Spleen (tissue), 11 donors: ENCODE data around the gene MS4A4A. TPM values are rescaled to one million over a fixed set of nuclear protein-coding genes. Genes with fewer than 3 reads are reported as not detected.
A peak's percentile ranks its signal among the peaks of the same experiment; 100 is the strongest.

Experiments
- DNase-seq: peaks from one replicate; pipeline ENCODE4 v3.0.0-alpha.2; 2020
- H3K27ac ChIP-seq, 8 donors: fragments of 200-600 bp; sonication (generic) in 7 of 8; 1 replicate in 4 of 8; 2 replicates in 4 of 8; pipeline versions ENCODE4 v1.5.0 to v1.8.0; 2016 to 2021; ENCODE audit warnings: inconsistent platforms in 4 of 8, mild to moderate bottlenecking in 4 of 8, moderate library complexity in 1 of 8
- H3K27me3 ChIP-seq, 7 donors: fragments of 200-600 bp; sonication (generic) in 6 of 7; replicated peaks in 1 of 7; 1 replicate in 4 of 7; 2 replicates in 3 of 7; pipeline versions ENCODE4 v1.5.0 to v1.8.0; 2016 to 2021; ENCODE audit warnings: inconsistent platforms in 3 of 7, mild to moderate bottlenecking in 1 of 7
- H3K36me3 ChIP-seq, 6 donors: fragments of 200-600 bp; sonication (generic) in 5 of 6; 1 replicate in 4 of 6; 2 replicates in 2 of 6; pipeline versions ENCODE4 v1.5.0 to v1.8.0; 2016 to 2021; ENCODE audit warnings: inconsistent platforms in 2 of 6
- H3K4me1 ChIP-seq, 6 donors: fragments of 200-600 bp; sonication (generic) in 5 of 6; 1 replicate in 3 of 6; 2 replicates in 3 of 6; pipeline versions ENCODE4 v1.5.0 to v1.8.0; 2016 to 2021; ENCODE audit warnings: inconsistent platforms in 3 of 6
- H3K4me3 ChIP-seq, 8 donors: fragments of 200-600 bp; sonication (generic) in 7 of 8; 1 replicate in 4 of 8; 2 replicates in 4 of 8; pipeline versions ENCODE4 v1.5.0 to v1.8.0; 2016 to 2021; ENCODE audit warnings: inconsistent platforms in 4 of 8, mild to moderate bottlenecking in 4 of 8, moderate library complexity in 2 of 8
- H3K9me3 ChIP-seq, 8 donors: fragments of 200-600 bp; sonication (generic) in 7 of 8; 1 replicate in 4 of 8; 2 replicates in 4 of 8; pipeline versions ENCODE4 v1.5.0 to v1.8.0; 2016 to 2021; ENCODE audit warnings: inconsistent platforms in 4 of 8
- CTCF ChIP-seq, 11 experiments: fragments of 200-600 bp in 7 of 11; fragments of 450-650 bp in 4 of 11; sonication (generic) in 4 of 11; IDR thresholded peaks in 8 of 11; conservative IDR thresholded peaks in 3 of 11; 1 replicate in 7 of 11; 2 replicates in 4 of 11; pipeline versions ENCODE4 v1.4.0 to v1.8.0; 2016 to 2021; ENCODE audit warnings: antibody characterized with exemption in 11 of 11, inconsistent platforms in 4 of 11, mild to moderate bottlenecking in 1 of 11
- POLR2A ChIP-seq, 3 donors: fragments of 450-650 bp; IDR thresholded peaks; one replicate each; pipeline ENCODE4 v1.5.1; 2017; ENCODE audit warnings: antibody characterized with exemption in 3 of 3, mild to moderate bottlenecking in 1 of 3
- POLR2AphosphoS5 ChIP-seq, 3 donors: sonication (generic); formaldehyde crosslinking; IDR thresholded peaks; one replicate each; pipeline ENCODE4 v1.5.1; 2017; ENCODE audit warnings: antibody characterized with exemption in 3 of 3
- WGBS, 5 donors: extraction: QIAGEN DNeasy Blood & Tissue Kit in 3 of 5; methylation state at CpG; one replicate each; pipeline versions ENCODE4 v1.1.5 to v1.1.7; 2013 to 2018; 5-methylcytosine and 5-hydroxymethylcytosine counted together
- intact Hi-C: fragments of 100-400 bp; cut with DNase I; formaldehyde crosslinking; loops from one replicate; pipeline ENCODE4 v1.15.0; 2023; ENCODE audit warnings: low total_unique reads
- polyA plus RNA-seq, 3 donors: library from polyadenylated mRNA; stranded (reverse); fragments of 200-250 nt; gene quantifications; one replicate each; pipeline ENCODE4 v1.2.1, GENCODE V29; 2013
- total RNA-seq, 7 donors: library from RNA; depleted of rRNA in 3 of 7; stranded (reverse); fragments of >200 nt in 3 of 7; fragmentation: NEBNext Ultra II Directional in 4 of 7; extraction: Animal tissue kit (Norgen Biotek cat#: 25700) in 4 of 7; gene quantifications; one replicate each; pipeline versions ENCODE4 v1.1.0 to v1.2.1, GENCODE V29; 2016 to 2021
- donor health status: healthy with polysubstance abuse.
- donor health status: DM: no; HTN: no; CAD: no; lungs with moderate emphysema.
- donor health status: DM: no; HTN: no; CAD: no.
- donor health status: Bipolar disorder and iron deficiency.
- donor health status: healthy.
- donor health status: DM: no; HTN: no; CAD: no.
- donor health status: DM: yes; HTN: yes; CAD: no.

MS4A4A gene
- total and polyA plus RNA-seq, 10 donors, result 24.3 to 130 (median 54.0) TPM

GRCh38 chr11:60343094-60343704 lies 62.7 kb downstream of the MS4A4A start:
- Histone ChIP-seq H3K9me3 (no peaks in the 10 kb centered on the region), H3K27me3 (peaks cover 0 to 6% (median 0%) of the 10 kb centered on the region in 7 donors), H3K4me1 (peaks cover 0 to 16% (median 5%) of the 10 kb centered on the region in 6 donors), H3K4me3 (no peak overlapping the region), H3K27ac (no peak overlapping the region), H3K36me3 (no peaks in the 10 kb centered on the region)
- TF ChIP-seq POLR2A (IDR thresholded peaks at IDR 0.05), result no peak
- TF ChIP-seq CTCF (IDR thresholded peaks at IDR 0.05 in 8 of 11, conservative IDR thresholded peaks at IDR 0.05 in 3 of 11), result peak in 10 of 11 experiments; percentile 22 to 74 (median 58)
- intact Hi-C loops, result no loop called here
- no peak for DNase-seq
- 66 to 69% (median 67%) methylated on average over 10 of the region's 10 CpGs for WGBS, 5 donors

- intact Hi-C loops, result no loop called here
- 89 to 99% (median 96%) methylated on average over 2 of the region's 2 CpGs for WGBS, 5 donors
These were observed 63.7 kb downstream of the MS4A4A start for GRCh38 chr11:60344146-60344545.

GRCh38 chr11:60345489-60345888 lies 65.0 kb downstream of the MS4A4A start:
- peak; percentile 71 for DNase-seq
- Histone ChIP-seq H3K4me3 (no peak overlapping the region), H3K36me3 (no peaks in the 10 kb centered on the region), H3K4me1 (peaks cover 0 to 17% (median 5%) of the 10 kb centered on the region in 6 donors), H3K27ac (no peak overlapping the region), H3K9me3 (no peaks in the 10 kb centered on the region), H3K27me3 (peaks cover 0 to 6% (median 0%) of the 10 kb centered on the region in 7 donors)
- TF ChIP-seq POLR2AphosphoS5 (IDR thresholded peaks at IDR 0.05), result peak in 1 of 3 donors; percentile 27
- no peak for TF ChIP-seq POLR2A (IDR thresholded peaks at IDR 0.05)
- TF ChIP-seq CTCF (IDR thresholded peaks at IDR 0.05 in 8 of 11, conservative IDR thresholded peaks at IDR 0.05 in 3 of 11), result peak in 7 of 11 experiments; percentile 23 to 61 (median 52)
- intact Hi-C loops, result no loop called here

More at GRCh38 chr11:60344146-60344545, 63.7 kb downstream of the MS4A4A start:
- TF ChIP-seq POLR2A (IDR thresholded peaks at IDR 0.05), result no peak
- Histone ChIP-seq H3K4me1 (peaks cover 0 to 17% (median 5%) of the 10 kb centered on the region in 6 donors), H3K27me3 (peaks cover 0 to 6% (median 0%) of the 10 kb centered on the region in 7 donors), H3K36me3 (no peaks in the 10 kb centered on the region), H3K4me3 (no peak overlapping the region), H3K27ac (no peak overlapping the region), H3K9me3 (no peaks in the 10 kb centered on the region)
- DNase-seq, result no peak

- whole genome bisulfite sequencing, 5 donors, result 59 to 86% (median 77%) methylated on average over 2 of the region's 2 CpGs
- Histone ChIP-seq H3K9me3 (no peaks in the 10 kb centered on the region), H3K4me1 (peaks cover 0 to 17% (median 5%) of the 10 kb centered on the region in 6 donors), H3K27ac (peak overlapping the region in 3 of 8 donors; percentile 12 to 33 (median 17)), H3K4me3 (no peak overlapping the region), H3K36me3 (no peaks in the 10 kb centered on the region), H3K27me3 (peaks cover 0 to 5% (median 0%) of the 10 kb centered on the region in 7 donors)
- intact Hi-C loops, result no loop called here
- DNase-seq, result no peak
- TF ChIP-seq CTCF (IDR thresholded peaks at IDR 0.05 in 8 of 11, conservative IDR thresholded peaks at IDR 0.05 in 3 of 11) (no peak), POLR2AphosphoS5 (IDR thresholded peaks at IDR 0.05) (no peak), POLR2A (IDR thresholded peaks at IDR 0.05) (no peak)
These were observed 66.8 kb downstream of the MS4A4A start for GRCh38 chr11:60347084-60347797.
